OCI-LY7 (cell line): ENCODE results near the gene SPTSSA.

Source experiments
- EZH2phosphoT487 ChIP-seq: fragments of 200-600 bp; sonication (generic); IDR thresholded peaks from 2 replicates; pipeline ENCODE4 v1.6.1; 2018; ENCODE audit warnings: low read depth, borderline replicate concordance, mild to moderate bottlenecking, mixed run types, antibody characterized with exemption, low read length, moderate library complexity, mixed read lengths
- TF ChIP-seq, protein P1 (sequence below): fragments of 200-600 bp; sonication (generic); conservative IDR thresholded peaks from 2 replicates; pipeline ENCODE4 v1.5.1; 2014; ENCODE audit warnings: mild to moderate bottlenecking, antibody characterized with exemption, low read length, moderate library complexity, mixed read lengths

DNA sequence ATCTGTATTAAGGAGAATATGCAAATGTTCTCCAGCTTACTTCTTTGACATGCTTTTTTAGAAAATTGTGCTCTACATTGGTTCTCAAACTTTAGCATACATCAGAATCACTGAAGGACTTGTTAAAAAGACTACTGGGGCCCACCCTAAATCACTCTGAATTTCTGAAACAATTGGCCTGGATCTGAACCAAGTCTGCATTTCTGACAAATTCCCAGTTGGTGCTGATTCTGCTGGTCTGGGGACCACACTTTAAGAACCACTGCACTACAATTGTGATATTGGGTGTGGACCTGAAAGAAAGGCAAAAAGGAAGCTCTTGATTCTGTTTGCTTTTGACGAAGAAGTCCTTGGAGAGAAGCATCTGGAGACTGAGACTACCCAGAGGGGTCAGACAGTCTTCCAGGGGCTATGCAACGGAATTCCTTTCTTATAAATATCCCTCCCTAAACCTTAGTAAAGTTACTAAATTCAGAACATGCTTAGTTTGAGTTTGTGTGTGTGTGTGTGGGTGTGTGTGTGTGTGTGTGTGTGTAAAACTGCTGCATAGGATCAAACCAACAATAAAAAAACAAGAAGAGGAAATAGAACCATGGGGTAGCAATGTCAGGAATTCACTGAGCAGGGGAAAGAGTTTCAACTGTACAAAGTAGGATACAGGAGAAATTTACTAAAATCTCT is 40.6 kb upstream of the SPTSSA start:
- TF ChIP-seq, protein P1, sequence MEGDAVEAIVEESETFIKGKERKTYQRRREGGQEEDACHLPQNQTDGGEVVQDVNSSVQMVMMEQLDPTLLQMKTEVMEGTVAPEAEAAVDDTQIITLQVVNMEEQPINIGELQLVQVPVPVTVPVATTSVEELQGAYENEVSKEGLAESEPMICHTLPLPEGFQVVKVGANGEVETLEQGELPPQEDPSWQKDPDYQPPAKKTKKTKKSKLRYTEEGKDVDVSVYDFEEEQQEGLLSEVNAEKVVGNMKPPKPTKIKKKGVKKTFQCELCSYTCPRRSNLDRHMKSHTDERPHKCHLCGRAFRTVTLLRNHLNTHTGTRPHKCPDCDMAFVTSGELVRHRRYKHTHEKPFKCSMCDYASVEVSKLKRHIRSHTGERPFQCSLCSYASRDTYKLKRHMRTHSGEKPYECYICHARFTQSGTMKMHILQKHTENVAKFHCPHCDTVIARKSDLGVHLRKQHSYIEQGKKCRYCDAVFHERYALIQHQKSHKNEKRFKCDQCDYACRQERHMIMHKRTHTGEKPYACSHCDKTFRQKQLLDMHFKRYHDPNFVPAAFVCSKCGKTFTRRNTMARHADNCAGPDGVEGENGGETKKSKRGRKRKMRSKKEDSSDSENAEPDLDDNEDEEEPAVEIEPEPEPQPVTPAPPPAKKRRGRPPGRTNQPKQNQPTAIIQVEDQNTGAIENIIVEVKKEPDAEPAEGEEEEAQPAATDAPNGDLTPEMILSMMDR = no peak
- TF ChIP-seq EZH2phosphoT487 = no peak
